Measurements from ENCODE around the gene ROR2.

GRCh38 chr9:91589101-91589553, 360.9 kb downstream of the ROR2 start:
- no peak for TF ChIP-seq CTCF (IDR thresholded peaks at IDR 0.05)
- TF ChIP-seq POLR2A (IDR thresholded peaks at IDR 0.05) = no peak

Measured in thyroid gland (tissue), 4 donors.